DLD1 (cell line): Measurements from ENCODE around the gene POF1B.
"Not testable (repeated sequence)": the region's sequence is repeated elsewhere in the genome, so short reads cannot be mapped to it uniquely, and the experiment has no call there.

Experiments
- in situ Hi-C: cut with HindIII; loops from 2 replicates; pipeline ENCODE4 v1.10.0; 2017; ENCODE audit warnings: low sequenced_read_pairs

The POF1B gene

GRCh38 chrX:85379174-85379907 lies at the start of gene POF1B:
Gene POF1B (minus strand): TSS chrX:85379665. CDS start chrX:85379454, 211 bp downstream.
- in situ Hi-C loops = no loop called here

- in situ Hi-C loops = no loop called here
These were observed 49.6 kb upstream of the POF1B start for GRCh38 chrX:85429066-85429465.

- in situ Hi-C loops = no loop called here
These were observed 39.8 kb upstream of the POF1B start for GRCh38 chrX:85419293-85419692.

GRCh38 chrX:85391878-85392238 lies 12.4 kb upstream of the POF1B start:
- in situ Hi-C loops = no loop called here

GRCh38 chrX:85391185-85391877 lies 11.9 kb upstream of the POF1B start:
- in situ Hi-C loops = no loop called here

- in situ Hi-C loops = no loop called here
These were observed 2.1 kb upstream of the POF1B start for GRCh38 chrX:85381602-85382001.

GRCh38 chrX:85378461-85378860 lies 1.0 kb downstream of the POF1B start:
- in situ Hi-C loops = no loop called here

- in situ Hi-C loops = no loop called here
These were observed 4.1 kb downstream of the POF1B start for GRCh38 chrX:85375333-85375738.

- in situ Hi-C loops = no loop called here
These were observed 14.0 kb downstream of the POF1B start for GRCh38 chrX:85365370-85365995.

- in situ Hi-C loops = no loop called here
These were observed 20.4 kb downstream of the POF1B start for GRCh38 chrX:85359051-85359450.

- in situ Hi-C loops = no loop called here
These were observed 33.9 kb downstream of the POF1B start for GRCh38 chrX:85345523-85345922.

- in situ Hi-C loops = no loop called here
These were observed 52.5 kb downstream of the POF1B start for GRCh38 chrX:85327060-85327333.

GRCh38 chrX:85326234-85327059 lies 53.0 kb downstream of the POF1B start:
- in situ Hi-C loops = no loop called here

GRCh38 chrX:85311348-85311747 lies 68.1 kb downstream of the POF1B start:
- in situ Hi-C loops = not testable (repeated sequence)

GRCh38 chrX:85309717-85310116 lies 69.7 kb downstream of the POF1B start:
- in situ Hi-C loops = no loop called here

- in situ Hi-C loops = no loop called here
These were observed 75.9 kb downstream of the POF1B start for GRCh38 chrX:85303544-85303943.

GRCh38 chrX:85288992-85289723 lies 90.3 kb downstream of the POF1B start:
- in situ Hi-C loops = no loop called here

- in situ Hi-C loops = not testable (repeated sequence)
These were observed 94.2 kb downstream of the POF1B start for GRCh38 chrX:85285286-85285685.

GRCh38 chrX:85244450-85245211 lies 134.8 kb downstream of the POF1B start:
- in situ Hi-C loops = no loop called here
